Karpas-422 (cell line): ENCODE measurements around the gene GABRP. TPM values are rescaled to one million over a fixed set of nuclear protein-coding genes. Genes with fewer than 3 reads are reported as not detected.
"Not testable (repeated sequence)": the region's sequence is repeated elsewhere in the genome, so short reads cannot be mapped to it uniquely, and the experiment has no call there.

Experiments used
- DNase-seq: peaks from one replicate; pipeline ENCODE4 v3.0.0-alpha.2; 2015
- H2AFZ ChIP-seq: fragments of 200-600 bp; sonication (generic); 2 replicates; pipeline ENCODE4 v1.6.1; 2014; ENCODE audit warnings: antibody characterized with exemption, low read length, mixed read lengths
- H3K27ac ChIP-seq: fragments of 200-600 bp; sonication (generic); 2 replicates; pipeline ENCODE4 v1.5.1; 2014; ENCODE audit warnings: mild to moderate bottlenecking, low read length, moderate library complexity
- H3K27me3 ChIP-seq: fragments of 200-600 bp; sonication (generic); 2 replicates; pipeline ENCODE4 v1.6.1; 2014; ENCODE audit warnings: low read length, mixed read lengths
- H3K36me3 ChIP-seq: fragments of 200-600 bp; sonication (generic); 2 replicates; pipeline ENCODE4 v1.6.1; 2014; ENCODE audit warnings: low read length, mixed read lengths; ENCODE audit not compliant: insufficient read depth
- H3K4me1 ChIP-seq: fragments of 200-600 bp; sonication (generic); 2 replicates; pipeline ENCODE4 v1.6.1; 2014; ENCODE audit warnings: mild to moderate bottlenecking, low read length, mixed read lengths
- H3K4me2 ChIP-seq: fragments of 200-600 bp; sonication (generic); 2 replicates; pipeline ENCODE4 v1.6.1; 2014; ENCODE audit warnings: low read length, low read depth, mild to moderate bottlenecking; ENCODE audit not compliant: poor library complexity, severe bottlenecking
- H3K4me3 ChIP-seq: fragments of 200-600 bp; sonication (generic); 2 replicates; pipeline ENCODE4 v1.5.1; 2014; ENCODE audit warnings: mild to moderate bottlenecking, antibody characterized with exemption, low read length, mixed read lengths
- H3K79me2 ChIP-seq: fragments of 200-600 bp; sonication (generic); 2 replicates; pipeline ENCODE4 v1.6.1; 2014; ENCODE audit warnings: mild to moderate bottlenecking, low read length, mixed read lengths
- H3K9ac ChIP-seq: fragments of 200-600 bp; sonication (generic); 2 replicates; pipeline ENCODE4 v1.6.0; 2014; ENCODE audit warnings: low read length
- H3K9me2 ChIP-seq: fragments of 200-600 bp; sonication (generic), shearing (Covaris generic); replicated peaks from 2 replicates; pipeline ENCODE4 v1.6.0; 2014; ENCODE audit warnings: mild to moderate bottlenecking, low read length, moderate library complexity; ENCODE audit not compliant: insufficient read depth
- H3K9me3 ChIP-seq: fragments of 300-700, 200-600 bp; sonication (generic); 2 replicates; pipeline ENCODE4 v1.6.1; 2014; ENCODE audit warnings: low read length, mixed read lengths
- H4K20me1 ChIP-seq: fragments of 200-600 bp; sonication (generic); 2 replicates; pipeline ENCODE4 v1.6.1; 2014; ENCODE audit warnings: mild to moderate bottlenecking, antibody characterized with exemption, low read length, low read depth; ENCODE audit not compliant: insufficient read depth
- total RNA-seq: library from RNA; depleted of rRNA; stranded (reverse); fragments of >200 nt; shearing (Covaris generic); gene quantifications from 2 replicates; pipeline ENCODE4 v1.2.3, GENCODE V29; 2014; ENCODE audit warnings: low replicate concordance

Gene GABRP
- total RNA-seq, 1 experiment from 2014 or later, result not detected

- no peak overlapping the region for H3K27ac ChIP-seq
- H3K9me3 ChIP-seq, result no peaks in the 10 kb centered on the region
- H2AFZ ChIP-seq, result no peak overlapping the region
- no peaks in the 10 kb centered on the region for H3K27me3 ChIP-seq
- H3K9me2 ChIP-seq, result no peaks in the 10 kb centered on the region
- no peak overlapping the region for H3K4me2 ChIP-seq
- H3K36me3 ChIP-seq, result no peaks in the 10 kb centered on the region
- H3K4me3 ChIP-seq, result no peak overlapping the region
- H4K20me1 ChIP-seq, result no peaks in the 10 kb centered on the region
- no peak overlapping the region for H3K9ac ChIP-seq
- no peaks in the 10 kb centered on the region for H3K79me2 ChIP-seq
- H3K4me1 ChIP-seq, result no peaks in the 10 kb centered on the region
- no peak for DNase-seq
Measured at GRCh38 chr5:170818232-170818631, 34.7 kb downstream of the GABRP start.

GRCh38 chr5:170819824-170820223, 36.3 kb downstream of the GABRP start:
- Histone ChIP-seq H3K27ac (no peak overlapping the region), H2AFZ (no peak overlapping the region), H3K9me2 (no peaks in the 10 kb centered on the region), H3K79me2 (no peaks in the 10 kb centered on the region), H3K4me2 (no peak overlapping the region), H3K4me3 (no peak overlapping the region), H3K4me1 (no peaks in the 10 kb centered on the region), H3K9me3 (no peaks in the 10 kb centered on the region), H4K20me1 (no peaks in the 10 kb centered on the region), H3K36me3 (no peaks in the 10 kb centered on the region), H3K9ac (no peak overlapping the region), H3K27me3 (no peaks in the 10 kb centered on the region)
- DNase-seq, result no peak

GRCh38 chr5:170821257-170821800, 37.8 kb downstream of the GABRP start:
- Histone ChIP-seq H3K9me2 (no peaks in the 10 kb centered on the region), H3K9ac (no peak overlapping the region), H2AFZ (no peak overlapping the region), H3K27ac (no peak overlapping the region), H3K79me2 (no peaks in the 10 kb centered on the region), H3K4me1 (no peaks in the 10 kb centered on the region), H3K27me3 (0 out of 2 replicates have a peak, but pooled peaks cover 2% of the 10 kb centered on the region), H3K4me2 (no peak overlapping the region), H3K4me3 (no peak overlapping the region), H4K20me1 (no peaks in the 10 kb centered on the region), H3K9me3 (no peaks in the 10 kb centered on the region), H3K36me3 (no peaks in the 10 kb centered on the region)
- DNase-seq, result no peak

- no peaks in the 10 kb centered on the region for H4K20me1 ChIP-seq
- no peak overlapping the region for H3K4me3 ChIP-seq
- H3K4me2 ChIP-seq, result no peak overlapping the region
- no peaks in the 10 kb centered on the region for H3K4me1 ChIP-seq
- no peaks in the 10 kb centered on the region for H3K36me3 ChIP-seq
- no peaks in the 10 kb centered on the region for H3K79me2 ChIP-seq
- no peaks in the 10 kb centered on the region for H3K9me2 ChIP-seq
- H3K9me3 ChIP-seq, result no peaks in the 10 kb centered on the region
- no peak for DNase-seq
- H3K9ac ChIP-seq, result no peak overlapping the region
- no peak overlapping the region for H2AFZ ChIP-seq
- H3K27me3 ChIP-seq, result 0 out of 2 replicates have a peak, but pooled peaks cover 2% of the 10 kb centered on the region
- H3K27ac ChIP-seq, result no peak overlapping the region
Measured at GRCh38 chr5:170826117-170826516, 42.6 kb downstream of the GABRP start.

- no peak for DNase-seq
- H2AFZ ChIP-seq, result no peak overlapping the region
- H3K27ac ChIP-seq, result no peak overlapping the region
- H3K36me3 ChIP-seq, result no peaks in the 10 kb centered on the region
- H4K20me1 ChIP-seq, result no peaks in the 10 kb centered on the region
- H3K4me3 ChIP-seq, result no peak overlapping the region
- no peaks in the 10 kb centered on the region for H3K9me2 ChIP-seq
- H3K9ac ChIP-seq, result no peak overlapping the region
- no peaks in the 10 kb centered on the region for H3K4me1 ChIP-seq
- no peaks in the 10 kb centered on the region for H3K9me3 ChIP-seq
- H3K79me2 ChIP-seq, result no peaks in the 10 kb centered on the region
- no peaks in the 10 kb centered on the region for H3K27me3 ChIP-seq
- no peak overlapping the region for H3K4me2 ChIP-seq
Measured at GRCh38 chr5:170832241-170832640, 48.7 kb downstream of the GABRP start.

GRCh38 chr5:170833981-170834380, 50.5 kb downstream of the GABRP start:
- not testable (repeated sequence) for H3K9me3 ChIP-seq, H3K27ac ChIP-seq, H3K4me3 ChIP-seq, H3K27me3 ChIP-seq, H3K79me2 ChIP-seq, H4K20me1 ChIP-seq, H3K4me2 ChIP-seq, H3K9ac ChIP-seq, H2AFZ ChIP-seq, H3K4me1 ChIP-seq, H3K9me2 ChIP-seq, H3K36me3 ChIP-seq, DNase-seq

GRCh38 chr5:170836226-170836625, 52.7 kb downstream of the GABRP start:
- H3K9me2 ChIP-seq, result no peaks in the 10 kb centered on the region
- H2AFZ ChIP-seq, result no peak overlapping the region
- H3K9ac ChIP-seq, result no peak overlapping the region
- no peak for DNase-seq
- no peaks in the 10 kb centered on the region for H3K79me2 ChIP-seq
- H3K27me3 ChIP-seq, result no peaks in the 10 kb centered on the region
- H3K9me3 ChIP-seq, result no peaks in the 10 kb centered on the region
- no peak overlapping the region for H3K4me2 ChIP-seq
- no peak overlapping the region for H3K4me3 ChIP-seq
- no peaks in the 10 kb centered on the region for H3K4me1 ChIP-seq
- no peaks in the 10 kb centered on the region for H3K36me3 ChIP-seq
- no peak overlapping the region for H3K27ac ChIP-seq
- H4K20me1 ChIP-seq, result no peaks in the 10 kb centered on the region

GRCh38 chr5:170843870-170844269, 60.3 kb downstream of the GABRP start:
- no peak overlapping the region for H3K4me3 ChIP-seq
- H3K9me3 ChIP-seq, result no peaks in the 10 kb centered on the region
- H3K27ac ChIP-seq, result no peak overlapping the region

GRCh38 chr5:170844651-170845050, 61.1 kb downstream of the GABRP start:
- Histone ChIP-seq H3K36me3 (no peaks in the 10 kb centered on the region), H3K79me2 (no peaks in the 10 kb centered on the region), H3K9me2 (no peaks in the 10 kb centered on the region), H3K4me2 (no peak overlapping the region), H3K27me3 (no peaks in the 10 kb centered on the region), H3K9me3 (no peaks in the 10 kb centered on the region), H3K27ac (no peak overlapping the region), H2AFZ (no peak overlapping the region), H3K9ac (no peak overlapping the region), H4K20me1 (no peaks in the 10 kb centered on the region), H3K4me1 (no peaks in the 10 kb centered on the region), H3K4me3 (no peak overlapping the region)
- no peak for DNase-seq

More at GRCh38 chr5:170843870-170844269, 60.3 kb downstream of the GABRP start:
- H3K79me2 ChIP-seq, result no peaks in the 10 kb centered on the region
- no peaks in the 10 kb centered on the region for H3K4me1 ChIP-seq
- no peaks in the 10 kb centered on the region for H3K36me3 ChIP-seq
- no peak overlapping the region for H2AFZ ChIP-seq
- no peaks in the 10 kb centered on the region for H3K9me2 ChIP-seq
- H3K4me2 ChIP-seq, result no peak overlapping the region
- no peaks in the 10 kb centered on the region for H4K20me1 ChIP-seq
- no peak for DNase-seq
- H3K27me3 ChIP-seq, result no peaks in the 10 kb centered on the region
- H3K9ac ChIP-seq, result no peak overlapping the region
